BE2C (cell line): Measurements from ENCODE around the gene ELAVL1.

Source experiments
- DNase-seq: peaks from one replicate; pipeline ENCODE4 v3.0.0-alpha.2; 2020
- H3K27me3 ChIP-seq: fragments of 250-450 bp; sonication (Bioruptor Pico); 2 replicates; pipeline ENCODE4 v1.5.1; 2020; ENCODE audit warnings: mild to moderate bottlenecking
- H3K36me3 ChIP-seq: fragments of 250-450 bp; sonication (Bioruptor Pico); 2 replicates; pipeline ENCODE4 v1.5.1; 2020; ENCODE audit warnings: mild to moderate bottlenecking
- H3K4me1 ChIP-seq: fragments of 250-450 bp; sonication (Bioruptor Pico); 2 replicates; pipeline ENCODE4 v1.5.1; 2020
- H3K4me3 ChIP-seq: 2 replicates; pipeline ENCODE4 v1.5.1; 2011; ENCODE audit warnings: low read depth, low read length
- H3K9me3 ChIP-seq: fragments of 250-450 bp; sonication (Bioruptor Pico); 2 replicates; pipeline ENCODE4 v1.5.1; 2020
- TF ChIP-seq, protein P1 (sequence below): IDR thresholded peaks from 2 replicates; pipeline ENCODE4 v1.5.1; 2012; ENCODE audit warnings: mild to moderate bottlenecking, low read depth, low read length

ELAVL1 gene

DNA sequence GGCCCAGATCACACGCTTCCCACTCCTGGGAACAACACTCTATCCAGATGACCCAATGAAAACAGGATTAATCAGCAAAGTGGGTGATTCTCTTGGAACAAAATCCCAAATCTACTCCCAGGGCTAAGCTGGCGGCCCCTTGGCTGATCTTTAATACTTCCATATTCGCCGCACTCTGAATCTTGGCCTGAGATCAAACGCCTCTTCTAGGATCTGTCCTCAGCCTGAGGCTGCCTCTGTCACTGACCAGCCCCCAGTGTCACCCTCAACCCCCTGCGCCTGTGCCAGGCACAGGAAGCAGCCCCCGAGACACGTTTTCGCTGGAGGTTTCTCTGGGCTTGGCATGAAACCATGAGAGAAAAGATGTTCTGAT lies 77.1 kb downstream of the ELAVL1 start:
- no peaks in the 10 kb centered on the region for H3K9me3 ChIP-seq
- peaks cover 29% of the 10 kb centered on the region for H3K36me3 ChIP-seq
- TF ChIP-seq, protein P1, sequence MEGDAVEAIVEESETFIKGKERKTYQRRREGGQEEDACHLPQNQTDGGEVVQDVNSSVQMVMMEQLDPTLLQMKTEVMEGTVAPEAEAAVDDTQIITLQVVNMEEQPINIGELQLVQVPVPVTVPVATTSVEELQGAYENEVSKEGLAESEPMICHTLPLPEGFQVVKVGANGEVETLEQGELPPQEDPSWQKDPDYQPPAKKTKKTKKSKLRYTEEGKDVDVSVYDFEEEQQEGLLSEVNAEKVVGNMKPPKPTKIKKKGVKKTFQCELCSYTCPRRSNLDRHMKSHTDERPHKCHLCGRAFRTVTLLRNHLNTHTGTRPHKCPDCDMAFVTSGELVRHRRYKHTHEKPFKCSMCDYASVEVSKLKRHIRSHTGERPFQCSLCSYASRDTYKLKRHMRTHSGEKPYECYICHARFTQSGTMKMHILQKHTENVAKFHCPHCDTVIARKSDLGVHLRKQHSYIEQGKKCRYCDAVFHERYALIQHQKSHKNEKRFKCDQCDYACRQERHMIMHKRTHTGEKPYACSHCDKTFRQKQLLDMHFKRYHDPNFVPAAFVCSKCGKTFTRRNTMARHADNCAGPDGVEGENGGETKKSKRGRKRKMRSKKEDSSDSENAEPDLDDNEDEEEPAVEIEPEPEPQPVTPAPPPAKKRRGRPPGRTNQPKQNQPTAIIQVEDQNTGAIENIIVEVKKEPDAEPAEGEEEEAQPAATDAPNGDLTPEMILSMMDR: no peak
- peak; percentile 56 for DNase-seq
- peaks cover 30% of the 10 kb centered on the region for H3K4me1 ChIP-seq
- H3K27me3 ChIP-seq: no peaks in the 10 kb centered on the region
- H3K4me3 ChIP-seq: peak overlapping the region; percentile 0; the same call in 1 of the 2 replicates

DNA sequence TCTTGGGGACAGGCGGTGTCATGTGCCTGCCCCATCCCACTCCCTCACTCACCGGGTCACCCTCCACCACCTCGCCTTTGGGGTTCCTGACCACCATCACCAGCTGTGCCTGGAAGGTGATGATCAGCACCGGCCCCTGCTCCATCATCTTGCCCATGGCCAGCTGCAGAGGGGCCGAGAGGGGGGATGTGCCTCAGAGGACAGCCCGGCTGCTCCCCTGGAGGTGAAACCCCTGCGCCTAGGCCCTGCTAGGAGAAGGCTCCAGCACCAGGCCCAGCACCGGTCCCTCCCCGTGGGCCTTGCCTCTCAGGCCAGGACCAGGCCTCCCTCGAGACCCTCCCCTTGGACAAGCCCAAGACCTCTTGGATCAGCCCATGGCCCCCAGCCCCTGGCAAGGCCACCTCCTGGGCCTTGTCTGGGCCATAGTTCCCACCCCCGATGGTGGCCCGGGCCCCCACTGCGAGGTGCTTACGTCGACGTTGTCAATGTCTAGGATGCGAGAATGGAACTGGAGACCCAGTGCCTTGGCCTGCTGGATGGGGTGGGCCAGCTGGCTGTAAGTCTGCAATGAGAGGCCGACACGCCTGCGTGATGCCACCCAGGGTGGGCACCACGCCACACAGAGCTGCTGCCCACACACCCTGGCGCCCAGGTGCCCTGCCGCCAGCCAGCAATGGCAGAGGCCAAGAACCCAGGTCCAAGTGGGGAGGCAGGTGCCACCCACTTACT lies 77.7 kb downstream of the ELAVL1 start:
- no peaks in the 10 kb centered on the region for H3K27me3 ChIP-seq
- DNase-seq: no peak
- peaks cover 23% of the 10 kb centered on the region for H3K36me3 ChIP-seq
- no peaks in the 10 kb centered on the region for H3K9me3 ChIP-seq
- no peak overlapping the region; the same call in 1 of the 2 replicates for H3K4me3 ChIP-seq
- peaks cover 30% of the 10 kb centered on the region for H3K4me1 ChIP-seq
- TF ChIP-seq, protein P1: no peak

DNA sequence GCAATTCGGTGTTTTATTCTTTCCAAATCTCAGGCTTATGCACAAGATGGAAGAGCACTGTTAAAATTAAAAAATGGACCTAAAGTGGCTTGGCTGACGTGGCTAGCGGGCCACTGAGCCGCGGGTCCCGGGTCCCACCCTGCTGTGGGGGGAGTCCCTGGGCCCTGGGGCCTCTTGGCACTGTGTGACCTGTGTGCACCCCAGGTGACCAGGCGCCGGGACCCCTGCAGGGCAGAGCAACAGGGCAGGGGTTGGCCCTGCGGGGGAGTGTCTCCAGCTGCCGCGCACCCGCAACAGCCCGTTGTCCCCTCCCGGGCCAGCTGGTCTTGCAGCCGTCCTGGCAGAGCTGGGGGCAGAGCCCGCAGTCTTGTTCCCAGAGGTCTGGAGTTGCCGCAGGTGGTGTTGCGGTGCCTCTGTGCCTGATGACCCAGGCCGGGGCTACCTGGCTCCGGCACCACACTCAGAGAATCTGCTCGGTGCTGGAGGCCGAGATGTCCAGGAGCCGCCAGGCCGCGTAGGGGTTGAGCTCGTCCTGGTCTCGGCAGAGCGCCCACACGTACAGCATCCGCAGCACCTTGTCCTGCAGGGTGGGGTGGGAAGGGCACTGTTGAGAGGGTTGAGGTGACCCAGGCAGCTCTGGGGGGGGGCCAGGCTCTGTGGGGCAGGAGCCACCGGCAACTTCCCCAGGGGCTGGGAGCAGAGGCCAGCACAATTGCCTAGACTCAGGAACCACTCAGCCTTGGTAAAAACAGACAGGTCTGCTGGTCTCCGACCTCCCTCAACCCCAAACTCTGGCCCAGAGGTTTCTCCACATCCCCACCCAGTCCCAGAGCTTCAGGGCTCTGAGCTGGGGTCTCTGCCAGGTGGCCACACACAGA lies 78.5 kb downstream of the ELAVL1 start:
- Histone ChIP-seq H3K4me3 (peak overlapping the region; percentile 48), H3K36me3 (peaks cover 15% of the 10 kb centered on the region), H3K4me1 (peaks cover 30% of the 10 kb centered on the region), H3K9me3 (no peaks in the 10 kb centered on the region), H3K27me3 (no peaks in the 10 kb centered on the region)
- peak; percentile 57 for DNase-seq
- TF ChIP-seq, protein P1: no peak

DNA sequence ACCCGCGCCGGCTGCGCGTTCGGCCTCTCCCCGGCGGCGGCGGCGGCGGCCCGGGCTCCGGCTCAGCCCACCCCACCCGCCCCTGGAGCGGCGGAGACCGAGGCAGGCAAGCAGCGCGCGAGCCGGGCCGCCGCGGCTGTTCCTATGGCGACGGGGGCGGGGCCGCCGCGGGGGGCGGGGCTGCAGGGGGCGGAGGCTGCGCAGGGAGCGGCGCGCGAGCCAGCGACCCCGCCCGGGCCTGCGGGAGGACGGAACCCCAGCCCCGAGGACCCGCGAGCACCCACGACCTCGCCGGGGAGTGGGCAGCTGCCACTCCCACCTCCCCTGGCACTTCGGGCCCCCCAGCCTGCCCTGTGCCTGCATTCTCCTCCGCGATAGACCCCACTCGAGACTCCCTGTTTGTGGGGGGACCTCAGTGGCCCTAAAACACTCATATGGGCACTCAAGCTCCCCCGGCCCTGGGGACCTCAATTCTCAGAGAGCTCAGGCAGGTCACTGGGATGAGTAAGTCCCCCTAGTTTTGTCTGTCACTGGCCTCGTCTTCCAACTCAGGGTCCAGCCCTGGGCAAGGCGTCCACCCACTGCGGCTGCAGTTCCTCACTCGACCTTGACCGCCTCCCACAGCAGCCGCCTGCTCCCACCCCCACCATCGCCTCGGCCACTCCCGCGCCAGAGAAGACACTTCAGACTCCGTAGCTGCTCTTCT lies 79.3 kb downstream of the ELAVL1 start, which contains the start of gene CTXN1:
Gene CTXN1 (minus strand): TSS at position 115 of the 706 bp plus-strand sequence. CDS start 597 bp downstream, outside the sequence.
- H3K9me3 ChIP-seq: no peaks in the 10 kb centered on the region
- peaks cover 30% of the 10 kb centered on the region for H3K4me1 ChIP-seq
- TF ChIP-seq, protein P1: no peak
- H3K4me3 ChIP-seq: peak within 1 kb of the TSS; percentile 48
- H3K36me3 ChIP-seq: peaks cover 7% of the 10 kb centered on the region
- no peaks in the 10 kb centered on the region for H3K27me3 ChIP-seq
- peak; percentile 91 for DNase-seq

DNA sequence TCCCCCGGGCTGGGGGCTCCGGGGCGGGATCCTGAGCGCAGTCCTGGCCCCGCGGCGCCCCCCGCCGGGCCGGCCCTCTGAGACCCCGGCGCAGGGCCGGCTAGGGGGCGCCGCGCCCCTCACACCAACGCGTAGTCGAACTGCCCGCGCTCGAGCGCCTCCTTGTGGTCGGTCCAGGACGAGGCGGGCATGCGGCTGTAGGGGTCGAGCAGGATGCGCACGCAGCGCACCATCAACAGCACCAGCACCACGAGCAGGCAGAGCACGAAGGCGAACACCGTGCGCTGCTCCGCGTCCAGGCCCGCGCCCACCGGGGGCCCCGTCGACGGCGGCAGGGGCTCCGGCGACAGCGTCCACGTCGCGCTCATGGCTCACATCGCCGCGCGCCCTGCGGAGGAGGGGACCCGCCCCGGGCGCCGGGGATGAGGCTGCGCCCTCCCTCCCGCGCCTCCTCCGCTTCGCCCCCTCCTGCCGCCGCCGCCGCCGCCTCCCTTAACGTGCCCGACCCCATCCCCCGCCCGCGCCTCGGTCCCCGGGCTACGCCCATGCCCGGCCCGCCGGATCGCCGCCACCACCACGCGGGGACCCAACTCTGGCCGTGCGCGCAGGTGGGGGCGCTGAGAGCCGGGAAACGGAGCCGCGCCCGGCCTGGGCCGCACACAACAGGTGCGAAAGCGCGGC lies 80.1 kb downstream of the ELAVL1 start:
- no peaks in the 10 kb centered on the region for H3K27me3 ChIP-seq
- TF ChIP-seq, protein P1: peak; percentile 75
- no peaks in the 10 kb centered on the region for H3K9me3 ChIP-seq
- DNase-seq: peak; percentile 93
- H3K4me3 ChIP-seq: peak overlapping the region; percentile 19
- peaks cover 30% of the 10 kb centered on the region for H3K4me1 ChIP-seq
- H3K36me3 ChIP-seq: peaks cover under 1% of the 10 kb centered on the region
